ENCODE data around the gene BID. TPM values are rescaled to one million over a fixed set of nuclear protein-coding genes. Genes with fewer than 3 reads are reported as not detected.

Gene BID
- total RNA-seq, 6 experiments from 2014 or later: 48.7 to 61.0 (median 50.6) TPM

DNA sequence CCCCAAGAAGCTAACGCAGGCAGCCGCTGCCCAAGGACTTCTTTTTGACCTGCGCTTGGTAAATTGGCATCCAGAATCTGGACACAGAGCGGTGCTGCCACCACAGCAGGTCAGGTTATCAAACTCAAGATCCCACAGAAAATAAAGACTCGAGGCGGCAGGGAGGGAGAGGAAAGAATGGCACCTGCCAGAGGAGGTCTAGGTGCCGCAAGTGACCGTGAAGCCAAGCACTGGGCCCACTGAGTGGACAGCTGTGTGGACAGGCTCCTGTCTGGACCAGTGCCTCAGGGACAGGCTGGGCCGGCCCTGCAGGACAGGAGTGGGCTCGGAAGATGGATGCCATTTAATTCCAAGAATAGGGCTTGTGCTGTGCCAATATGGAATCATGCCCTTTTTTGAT is 27.4 kb downstream of the BID start:
- Mint-ChIP-seq H3K36me3 (ENCODE audit: low read depth) (no peaks in the 10 kb centered on the region), H3K27me3 (ENCODE audit: insufficient read depth) (no peaks in the 10 kb centered on the region), H3K9me3 (no peaks in the 10 kb centered on the region), H3K27ac (no peak overlapping the region), H3K4me3 (no peak overlapping the region), H3K4me1 (ENCODE audit: low read depth) (no peaks in the 10 kb centered on the region)
- DNase-seq: no peak
- TF ChIP-seq CTCF (IDR thresholded peaks at IDR 0.05): no peak; the same call in 1 of the 2 replicates

DNA sequence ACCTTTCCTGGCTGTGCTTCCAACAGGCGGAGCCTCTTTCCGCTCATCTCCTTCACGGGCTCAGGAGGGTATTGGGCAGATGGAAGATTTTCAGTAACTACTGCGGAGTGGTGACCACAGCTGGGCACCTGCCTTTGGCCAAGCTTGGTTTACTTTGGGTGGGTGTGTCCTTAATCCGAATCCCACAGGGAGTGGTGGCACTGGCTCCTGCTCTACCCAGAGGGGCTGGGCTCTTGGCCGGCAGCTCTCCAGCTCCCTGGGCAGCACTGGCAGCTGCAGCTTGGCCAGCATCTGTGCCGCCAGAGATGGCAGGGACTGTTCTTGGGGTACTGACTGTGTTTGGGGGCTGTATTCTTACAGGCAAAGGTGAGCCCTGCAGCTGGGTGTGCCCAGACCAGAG is 29.8 kb downstream of the BID start:
- no peaks in the 10 kb centered on the region for H3K9me3 Mint-ChIP-seq

GRCh38 chr22:17743661-17744411 is 30.4 kb downstream of the BID start:
- no peak for TF ChIP-seq CTCF (IDR thresholded peaks at IDR 0.05)
- no peaks in the 10 kb centered on the region for H3K9me3 Mint-ChIP-seq

More for the DNA sequence above, 29.8 kb downstream of the BID start:
- no peak for TF ChIP-seq CTCF (IDR thresholded peaks at IDR 0.05)
- Mint-ChIP-seq H3K27ac (no peak overlapping the region), H3K4me1 (ENCODE audit: low read depth) (no peaks in the 10 kb centered on the region), H3K36me3 (ENCODE audit: low read depth) (no peaks in the 10 kb centered on the region), H3K4me3 (no peak overlapping the region), H3K27me3 (ENCODE audit: insufficient read depth) (no peaks in the 10 kb centered on the region)
- no peak for DNase-seq

DNA sequence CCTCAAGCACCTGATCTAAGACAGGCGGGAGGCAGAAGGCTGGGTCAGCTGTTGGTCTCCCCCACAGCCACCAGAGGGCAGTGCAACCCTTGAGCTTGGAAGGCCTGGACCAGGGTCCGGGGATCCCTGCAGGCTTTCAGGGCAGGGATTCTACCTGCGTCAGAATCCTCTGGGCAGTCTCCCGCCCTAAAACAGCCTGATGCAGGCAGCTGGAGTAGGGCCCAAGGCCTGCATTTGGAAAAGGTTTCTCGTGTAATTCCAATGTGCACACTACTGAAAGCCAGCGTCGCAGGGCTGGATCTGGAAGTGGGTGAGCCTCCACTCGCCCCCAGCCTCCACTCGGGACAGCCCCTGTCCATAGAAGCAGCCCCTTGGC is 31.8 kb downstream of the BID start:
- Mint-ChIP-seq H3K27ac (no peak overlapping the region), H3K27me3 (ENCODE audit: insufficient read depth) (no peaks in the 10 kb centered on the region)

More at GRCh38 chr22:17743661-17744411, 30.4 kb downstream of the BID start:
- Mint-ChIP-seq H3K27me3 (ENCODE audit: insufficient read depth) (no peaks in the 10 kb centered on the region), H3K4me3 (no peak overlapping the region), H3K36me3 (ENCODE audit: low read depth) (no peaks in the 10 kb centered on the region), H3K4me1 (ENCODE audit: low read depth) (no peaks in the 10 kb centered on the region), H3K27ac (no peak overlapping the region)
- DNase-seq: no peak

GRCh38 chr22:17741866-17742526 is 32.3 kb downstream of the BID start:
- DNase-seq: no peak
- Mint-ChIP-seq H3K27me3 (ENCODE audit: insufficient read depth) (no peaks in the 10 kb centered on the region), H3K36me3 (ENCODE audit: low read depth) (no peaks in the 10 kb centered on the region), H3K9me3 (no peaks in the 10 kb centered on the region), H3K4me3 (no peak overlapping the region), H3K4me1 (ENCODE audit: low read depth) (no peaks in the 10 kb centered on the region), H3K27ac (no peak overlapping the region)
- no peak for TF ChIP-seq CTCF (IDR thresholded peaks at IDR 0.05)

More for the DNA sequence above, 31.8 kb downstream of the BID start:
- DNase-seq: peak; percentile 43
- Mint-ChIP-seq H3K4me1 (ENCODE audit: low read depth) (no peaks in the 10 kb centered on the region), H3K36me3 (ENCODE audit: low read depth) (no peaks in the 10 kb centered on the region), H3K9me3 (no peaks in the 10 kb centered on the region), H3K4me3 (no peak overlapping the region)
- TF ChIP-seq CTCF (IDR thresholded peaks at IDR 0.05): peak; percentile 86

Measured in HFFc6 (cell line).